ENCODE measurements around the gene HMCN2.

The HMCN2 gene

DNA sequence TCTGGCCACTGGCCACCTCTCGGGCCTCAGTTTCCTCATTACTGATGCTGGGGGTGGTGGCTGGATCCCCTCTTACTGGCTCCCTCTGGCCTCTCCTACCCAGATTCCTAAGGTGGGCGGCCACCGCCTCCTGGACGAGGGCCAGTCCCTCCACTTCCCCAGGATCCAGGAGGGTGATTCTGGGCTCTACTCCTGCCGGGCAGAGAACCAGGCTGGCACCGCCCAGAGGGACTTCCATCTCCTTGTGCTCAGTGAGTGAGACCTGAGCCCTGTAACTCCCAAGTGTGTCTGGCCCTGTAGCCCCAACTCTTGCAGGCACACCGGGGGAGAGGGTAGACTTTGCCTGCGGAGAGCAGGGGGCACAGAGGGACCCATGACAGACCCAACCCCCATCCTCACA is 83.3 kb downstream of the HMCN2 start:
- Histone ChIP-seq H3K4me1 (ENCODE audit: insufficient read depth, low read length, poor library complexity, severe bottlenecking) (no peaks in the 10 kb centered on the region), H4K20me1 (ENCODE audit: insufficient read depth, low read length, poor library complexity, severe bottlenecking) (no peaks in the 10 kb centered on the region), H2AFZ (ENCODE audit: low read length) (no peak overlapping the region), H3K36me3 (ENCODE audit: insufficient read depth, low read length) (no peaks in the 10 kb centered on the region), H3K27me3 (ENCODE audit: insufficient read depth, low read length, poor library complexity, severe bottlenecking) (no peaks in the 10 kb centered on the region), H3K4me2 (ENCODE audit: low read depth, low read length, poor library complexity, severe bottlenecking) (no peak overlapping the region), H3K9me2 (replicated peaks; ENCODE audit: low read depth, low read length) (no peaks in the 10 kb centered on the region), H3K79me2 (ENCODE audit: insufficient read depth, low read length) (no peaks in the 10 kb centered on the region), H3K9me3 (ENCODE audit: insufficient read depth, low read depth, low read length) (no peaks in the 10 kb centered on the region), H3K9ac (ENCODE audit: low read depth, low read length, poor library complexity, severe bottlenecking) (no peak overlapping the region), H3F3A (ENCODE audit: low read depth) (no peaks in the 10 kb centered on the region), H3K4me3 (ENCODE audit: low read length, poor library complexity, severe bottlenecking) (no peak overlapping the region)
- no peak for TF ChIP-seq EZH2phosphoT487 (IDR thresholded peaks at IDR 0.05; ENCODE audit: borderline replicate concordance)
- TF ChIP-seq, protein P1, sequence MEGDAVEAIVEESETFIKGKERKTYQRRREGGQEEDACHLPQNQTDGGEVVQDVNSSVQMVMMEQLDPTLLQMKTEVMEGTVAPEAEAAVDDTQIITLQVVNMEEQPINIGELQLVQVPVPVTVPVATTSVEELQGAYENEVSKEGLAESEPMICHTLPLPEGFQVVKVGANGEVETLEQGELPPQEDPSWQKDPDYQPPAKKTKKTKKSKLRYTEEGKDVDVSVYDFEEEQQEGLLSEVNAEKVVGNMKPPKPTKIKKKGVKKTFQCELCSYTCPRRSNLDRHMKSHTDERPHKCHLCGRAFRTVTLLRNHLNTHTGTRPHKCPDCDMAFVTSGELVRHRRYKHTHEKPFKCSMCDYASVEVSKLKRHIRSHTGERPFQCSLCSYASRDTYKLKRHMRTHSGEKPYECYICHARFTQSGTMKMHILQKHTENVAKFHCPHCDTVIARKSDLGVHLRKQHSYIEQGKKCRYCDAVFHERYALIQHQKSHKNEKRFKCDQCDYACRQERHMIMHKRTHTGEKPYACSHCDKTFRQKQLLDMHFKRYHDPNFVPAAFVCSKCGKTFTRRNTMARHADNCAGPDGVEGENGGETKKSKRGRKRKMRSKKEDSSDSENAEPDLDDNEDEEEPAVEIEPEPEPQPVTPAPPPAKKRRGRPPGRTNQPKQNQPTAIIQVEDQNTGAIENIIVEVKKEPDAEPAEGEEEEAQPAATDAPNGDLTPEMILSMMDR (conservative IDR thresholded peaks at IDR 0.05; ENCODE audit: low read length): no peak

- H3K9ac ChIP-seq (ENCODE audit: low read depth, low read length, poor library complexity, severe bottlenecking): no peak overlapping the region
- no peaks in the 10 kb centered on the region for H3K4me1 ChIP-seq (ENCODE audit: insufficient read depth, low read length, poor library complexity, severe bottlenecking)
- H3F3A ChIP-seq (ENCODE audit: low read depth): no peaks in the 10 kb centered on the region
- H3K4me3 ChIP-seq (ENCODE audit: low read length, poor library complexity, severe bottlenecking): no peak overlapping the region
- no peak overlapping the region for H3K4me2 ChIP-seq (ENCODE audit: low read depth, low read length, poor library complexity, severe bottlenecking)
- TF ChIP-seq EZH2phosphoT487 (IDR thresholded peaks at IDR 0.05; ENCODE audit: borderline replicate concordance): no peak
- TF ChIP-seq, protein P1 (conservative IDR thresholded peaks at IDR 0.05; ENCODE audit: low read length): no peak
- H2AFZ ChIP-seq (ENCODE audit: low read length): no peak overlapping the region
- no peaks in the 10 kb centered on the region for H3K79me2 ChIP-seq (ENCODE audit: insufficient read depth, low read length)
- no peaks in the 10 kb centered on the region for H4K20me1 ChIP-seq (ENCODE audit: insufficient read depth, low read length, poor library complexity, severe bottlenecking)
- H3K36me3 ChIP-seq (ENCODE audit: insufficient read depth, low read length): no peaks in the 10 kb centered on the region
- H3K27me3 ChIP-seq (ENCODE audit: insufficient read depth, low read length, poor library complexity, severe bottlenecking): no peaks in the 10 kb centered on the region
- no peaks in the 10 kb centered on the region for H3K9me2 ChIP-seq (replicated peaks; ENCODE audit: low read depth, low read length)
- no peaks in the 10 kb centered on the region for H3K9me3 ChIP-seq (ENCODE audit: insufficient read depth, low read depth, low read length)
Measured at GRCh38 chr9:130349398-130349797, 83.8 kb downstream of the HMCN2 start.

DNA sequence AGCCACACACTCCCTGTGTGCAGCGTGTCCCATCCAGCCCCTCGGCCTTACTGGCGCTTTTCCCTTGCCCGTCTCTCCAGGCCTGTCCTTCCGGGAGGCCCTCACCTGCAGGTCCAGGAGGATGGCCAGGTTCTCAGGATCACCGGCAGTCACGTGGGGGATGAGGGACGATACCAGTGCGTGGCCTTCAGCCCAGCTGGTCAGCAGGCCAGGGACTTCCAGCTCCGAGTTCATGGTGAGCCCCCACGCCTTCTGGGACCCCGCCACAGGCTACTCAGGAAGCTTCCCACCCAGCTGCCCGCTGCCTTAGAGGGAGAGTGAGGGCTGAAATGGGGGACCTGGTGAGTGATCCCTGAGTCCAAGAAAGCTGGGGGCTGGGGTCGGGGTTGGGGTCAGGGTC is 85.8 kb downstream of the HMCN2 start:
- H3F3A ChIP-seq (ENCODE audit: low read depth): no peaks in the 10 kb centered on the region

More for the DNA sequence above, 85.8 kb downstream of the HMCN2 start:
- Histone ChIP-seq H3K9me3 (ENCODE audit: insufficient read depth, low read depth, low read length) (no peaks in the 10 kb centered on the region), H4K20me1 (ENCODE audit: insufficient read depth, low read length, poor library complexity, severe bottlenecking) (no peaks in the 10 kb centered on the region), H3K9me2 (replicated peaks; ENCODE audit: low read depth, low read length) (no peaks in the 10 kb centered on the region), H3K4me3 (ENCODE audit: low read length, poor library complexity, severe bottlenecking) (no peak overlapping the region), H3K27me3 (ENCODE audit: insufficient read depth, low read length, poor library complexity, severe bottlenecking) (no peaks in the 10 kb centered on the region), H3K36me3 (ENCODE audit: insufficient read depth, low read length) (no peaks in the 10 kb centered on the region), H3K4me2 (ENCODE audit: low read depth, low read length, poor library complexity, severe bottlenecking) (no peak overlapping the region), H3K79me2 (ENCODE audit: insufficient read depth, low read length) (no peaks in the 10 kb centered on the region), H3K4me1 (ENCODE audit: insufficient read depth, low read length, poor library complexity, severe bottlenecking) (no peaks in the 10 kb centered on the region), H2AFZ (ENCODE audit: low read length) (no peak overlapping the region), H3K9ac (ENCODE audit: low read depth, low read length, poor library complexity, severe bottlenecking) (no peak overlapping the region)
- TF ChIP-seq, protein P1 (conservative IDR thresholded peaks at IDR 0.05; ENCODE audit: low read length): no peak
- TF ChIP-seq EZH2phosphoT487 (IDR thresholded peaks at IDR 0.05; ENCODE audit: borderline replicate concordance): no peak
